Heart left ventricle (tissue), 13 donors: ENCODE data around the gene AAMDC.
"Not testable (repeated sequence)": the region's sequence is repeated elsewhere in the genome, so short reads cannot be mapped to it uniquely, and the experiment has no call there.

Experiments
- CTCF ChIP-seq, 12 donors: fragments of 200-600 bp; sonication (generic) in 4 of 12; IDR thresholded peaks; one replicate each; pipeline versions ENCODE4 v1.5.0 to v1.8.0; 2018 to 2022; ENCODE audit warnings: antibody characterized with exemption in 12 of 12, mild to moderate bottlenecking in 5 of 12
- POLR2A ChIP-seq, 2 donors: fragments of 450-650 bp; IDR thresholded peaks; one replicate each; pipeline ENCODE4 v1.6.1; 2017; ENCODE audit warnings: antibody characterized with exemption in 2 of 2, mild to moderate bottlenecking in 2 of 2, moderate library complexity in 2 of 2
- donor health status: ischemic (EF 13 %, LVEDD 7.1; RV severe dilation, severe dysfunction).
- donor health status: DM: no; HTN: yes; CAD: no.
- donor health status: DM: no; HTN: no; CAD: no.
- donor health status: ischemic (EF 25% LVEDD 6.9; RV normal size, moderate dysfunction).
- donor health status: ischemic (EF 25% LVEDD 5.7; RV mildly dilated, moderate dysfunction).
- donor health status: ischemic (EF 35%, LVEDD 5.7; RV mildly dilated, moderate dysfunction).
- donor health status: nonischemic (EF 11% LVEDD 7.7; RV severe dilation, severe dysfunction).
- donor health status: DM: yes; HTN: yes; CAD: no.
- donor health status: PGD.
- donor health status: ischemic (EF 29% LVEDD 5.4; RV normal size, mild dysfunction).
- donor health status: nonischemic (EF 23%, LVEDD 6.1; RV moderate dilation, normal function).

DNA sequence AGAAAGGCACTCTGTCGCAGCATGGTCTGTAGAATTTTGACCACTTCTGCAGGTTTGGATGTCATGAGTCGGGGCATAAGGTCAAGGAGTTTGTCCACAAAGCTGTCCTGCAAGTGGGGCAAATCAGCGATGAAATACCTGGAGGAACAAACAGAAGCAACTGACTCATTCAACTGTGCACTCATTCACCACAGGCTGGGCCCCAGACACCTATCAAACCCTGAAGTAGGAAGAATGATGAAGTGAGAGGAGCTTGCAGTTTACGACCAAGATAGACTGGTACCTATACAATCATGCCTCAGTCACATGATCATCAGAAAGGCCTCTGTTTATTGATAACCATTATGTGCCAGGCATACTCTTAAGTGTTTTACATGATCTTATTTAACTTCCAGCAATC lies 70.8 kb downstream of the AAMDC start:
- not testable (repeated sequence) for TF ChIP-seq CTCF, POLR2A (IDR thresholded peaks at IDR 0.05)
